Retinal pigment epithelial cell (primary cell): ENCODE measurements around the gene PCMT1.

Experiments used
- DNase-seq: peaks from one replicate; pipeline ENCODE4 v3.0.0-alpha.2; 2010; ENCODE audit warnings: low read depth
- H3K4me3 ChIP-seq: 2 replicates; pipeline ENCODE4 v1.5.1; 2011; ENCODE audit warnings: mild to moderate bottlenecking, low read length, control low read depth, moderate library complexity
- TF ChIP-seq, protein P1 (sequence below): conservative IDR thresholded peaks from 2 replicates; pipeline ENCODE4 v1.5.1; 2011; ENCODE audit warnings: low read depth, low read length, control low read depth, inconsistent platforms

PCMT1 gene

GRCh38 chr6:149860513-149860833 lies 110.9 kb downstream of the PCMT1 start:
- no peak overlapping the region for H3K4me3 ChIP-seq
- DNase-seq: no peak
- TF ChIP-seq, protein P1, sequence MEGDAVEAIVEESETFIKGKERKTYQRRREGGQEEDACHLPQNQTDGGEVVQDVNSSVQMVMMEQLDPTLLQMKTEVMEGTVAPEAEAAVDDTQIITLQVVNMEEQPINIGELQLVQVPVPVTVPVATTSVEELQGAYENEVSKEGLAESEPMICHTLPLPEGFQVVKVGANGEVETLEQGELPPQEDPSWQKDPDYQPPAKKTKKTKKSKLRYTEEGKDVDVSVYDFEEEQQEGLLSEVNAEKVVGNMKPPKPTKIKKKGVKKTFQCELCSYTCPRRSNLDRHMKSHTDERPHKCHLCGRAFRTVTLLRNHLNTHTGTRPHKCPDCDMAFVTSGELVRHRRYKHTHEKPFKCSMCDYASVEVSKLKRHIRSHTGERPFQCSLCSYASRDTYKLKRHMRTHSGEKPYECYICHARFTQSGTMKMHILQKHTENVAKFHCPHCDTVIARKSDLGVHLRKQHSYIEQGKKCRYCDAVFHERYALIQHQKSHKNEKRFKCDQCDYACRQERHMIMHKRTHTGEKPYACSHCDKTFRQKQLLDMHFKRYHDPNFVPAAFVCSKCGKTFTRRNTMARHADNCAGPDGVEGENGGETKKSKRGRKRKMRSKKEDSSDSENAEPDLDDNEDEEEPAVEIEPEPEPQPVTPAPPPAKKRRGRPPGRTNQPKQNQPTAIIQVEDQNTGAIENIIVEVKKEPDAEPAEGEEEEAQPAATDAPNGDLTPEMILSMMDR: no peak
